Ecto neural progenitor cell (in vitro differentiated cells): ENCODE results near the gene DDX51.

ENCODE experiments used
- DNase-seq: peaks from one replicate; pipeline ENCODE4 v3.0.0-alpha.2; 2018; ENCODE audit warnings: low spot score

DDX51 gene

GRCh38 chr12:132179431-132180362 is 35.6 kb upstream of the DDX51 start:
- no peak for DNase-seq

GRCh38 chr12:132178801-132179401 is 34.8 kb upstream of the DDX51 start:
- no peak for DNase-seq

GRCh38 chr12:132178316-132178715 is 34.2 kb upstream of the DDX51 start:
- no peak for DNase-seq

GRCh38 chr12:132176920-132177551 is 32.9 kb upstream of the DDX51 start:
- no peak for DNase-seq

- no peak for DNase-seq
Measured at GRCh38 chr12:132176385-132176919, 32.3 kb upstream of the DDX51 start.

- no peak for DNase-seq
Measured at GRCh38 chr12:132175496-132176384, 31.6 kb upstream of the DDX51 start.

- DNase-seq = no peak
Measured at GRCh38 chr12:132174839-132175490, 30.8 kb upstream of the DDX51 start.

- no peak for DNase-seq
Measured at GRCh38 chr12:132174015-132174838, 30.1 kb upstream of the DDX51 start.

GRCh38 chr12:132173135-132174014 is 29.3 kb upstream of the DDX51 start:
- no peak for DNase-seq

- no peak for DNase-seq
Measured at GRCh38 chr12:132172619-132173018, 28.5 kb upstream of the DDX51 start.

- DNase-seq = no peak
Measured at GRCh38 chr12:132171968-132172521, 27.9 kb upstream of the DDX51 start.

GRCh38 chr12:132171293-132171967 is 27.3 kb upstream of the DDX51 start:
- no peak for DNase-seq

- no peak for DNase-seq
Measured at GRCh38 chr12:132170637-132171292, 26.6 kb upstream of the DDX51 start.

- no peak for DNase-seq
Measured at GRCh38 chr12:132170094-132170636, 26.0 kb upstream of the DDX51 start.

- DNase-seq = no peak
Measured at GRCh38 chr12:132169376-132169775, 25.3 kb upstream of the DDX51 start.

GRCh38 chr12:132168311-132169031 is 24.4 kb upstream of the DDX51 start:
- no peak for DNase-seq
